ENCODE measurements around the gene PCDH12.
"Not testable (repeated sequence)": the region's sequence is repeated elsewhere in the genome, so short reads cannot be mapped to it uniquely, and the experiment has no call there.

The PCDH12 gene

DNA sequence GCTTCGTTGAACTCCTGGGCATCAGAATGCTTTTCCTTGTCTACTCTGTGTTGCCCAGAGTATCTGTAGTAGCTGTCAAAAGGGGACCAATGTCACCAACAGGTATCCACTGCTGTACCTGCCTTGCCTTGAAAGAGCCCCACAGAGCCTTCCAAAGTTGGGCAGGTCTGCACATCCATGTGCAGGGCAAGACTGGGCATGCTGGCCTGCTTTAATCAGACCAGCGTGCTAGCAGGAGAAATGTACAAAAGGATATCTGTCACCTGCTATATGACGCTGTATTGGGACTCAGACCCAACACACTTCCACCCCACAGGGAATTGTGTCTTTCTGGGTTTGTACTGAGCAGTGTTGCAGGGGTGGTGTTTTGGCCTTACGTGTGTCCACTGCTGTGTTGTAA, 22.5 kb downstream of the PCDH12 start:
- no peak for DNase-seq

GRCh38 chr5:141934099-141934844, 23.7 kb downstream of the PCDH12 start:
- no peak for DNase-seq

- no peak for DNase-seq
Measured at GRCh38 chr5:141933151-141933550, 24.9 kb downstream of the PCDH12 start.

DNA sequence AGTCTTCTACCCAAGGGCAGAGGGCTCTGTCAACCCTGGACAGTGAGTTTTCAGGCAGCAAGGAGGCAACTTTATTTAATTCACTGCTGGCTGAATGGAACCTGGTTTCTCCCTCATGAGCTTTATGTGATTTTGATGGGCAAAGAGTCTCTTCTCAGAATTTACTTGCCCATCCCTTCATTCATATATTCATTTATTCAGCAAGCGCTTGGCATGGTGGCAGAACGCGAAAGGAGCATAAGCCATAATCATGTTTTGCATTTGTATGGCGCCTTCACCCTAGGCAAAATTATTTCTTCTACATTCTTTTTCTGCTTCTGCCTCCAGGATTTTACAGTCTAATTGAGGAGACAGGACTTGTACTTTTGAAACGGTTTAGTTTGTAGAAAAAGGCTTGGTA, 26.3 kb downstream of the PCDH12 start:
- DNase-seq = no peak

GRCh38 chr5:141929398-141930058, 28.5 kb downstream of the PCDH12 start:
- no peak for DNase-seq

DNA sequence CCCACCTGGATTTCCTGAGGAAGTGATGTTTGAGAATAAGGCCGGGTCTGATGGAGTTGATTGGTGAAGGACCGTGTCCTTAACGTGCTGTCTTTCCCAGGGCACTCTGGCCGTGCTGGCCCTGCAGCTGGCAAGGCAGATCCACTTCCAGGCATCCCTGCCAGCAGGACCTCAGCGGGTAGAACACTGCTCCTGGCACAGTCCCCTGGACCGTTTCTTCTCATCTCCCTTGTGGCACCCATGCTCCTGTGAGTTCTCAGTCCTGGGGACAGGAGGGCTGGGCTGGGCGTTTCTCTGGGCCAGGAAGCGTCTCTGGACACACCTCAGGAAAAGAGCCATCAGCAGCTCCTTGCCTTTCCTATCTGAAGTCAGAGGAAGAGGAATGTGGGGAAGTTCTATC, 30.0 kb downstream of the PCDH12 start:
- DNase-seq = no peak

- DNase-seq = no peak
Measured at GRCh38 chr5:141926434-141926833, 31.6 kb downstream of the PCDH12 start.

GRCh38 chr5:141923448-141924313, 34.3 kb downstream of the PCDH12 start, which contains the start of gene DELE1:
Gene DELE1, plus strand, starts transcription at chr5:141923871. Its CDS starts 71 bp downstream, at chr5:141923942.
- peak; percentile 97 for DNase-seq

DNA sequence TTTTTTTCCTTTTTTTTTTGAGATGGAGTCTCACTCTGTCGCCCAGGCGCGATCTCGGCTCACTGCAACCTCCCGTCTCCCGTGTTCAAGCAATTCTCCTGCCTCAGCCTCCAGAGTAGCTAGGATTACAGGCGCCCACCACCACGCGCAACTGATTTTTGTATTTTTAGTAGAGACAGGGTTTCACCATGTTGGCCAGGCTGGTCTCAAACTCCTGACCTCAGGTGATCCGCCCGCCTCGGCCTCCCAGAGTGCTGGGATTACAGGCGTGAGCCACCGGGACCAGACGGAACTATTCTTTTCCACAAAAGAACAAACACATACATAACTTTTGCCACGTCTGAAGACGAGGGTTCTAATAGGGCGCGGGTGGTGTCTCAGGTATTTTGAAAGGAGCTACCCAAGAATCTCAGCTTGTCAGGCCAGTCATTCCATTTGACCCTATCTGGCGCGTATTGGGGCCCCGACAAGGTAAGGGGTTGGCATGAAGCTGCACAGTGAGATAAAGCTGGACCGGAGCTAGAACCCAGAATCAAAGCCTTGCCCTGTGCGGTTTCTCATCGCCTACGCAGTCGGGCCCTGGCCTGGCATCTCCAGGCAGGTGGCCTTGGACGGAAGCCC, 35.1 kb downstream of the PCDH12 start:
- DNase-seq = not testable (repeated sequence)

DNA sequence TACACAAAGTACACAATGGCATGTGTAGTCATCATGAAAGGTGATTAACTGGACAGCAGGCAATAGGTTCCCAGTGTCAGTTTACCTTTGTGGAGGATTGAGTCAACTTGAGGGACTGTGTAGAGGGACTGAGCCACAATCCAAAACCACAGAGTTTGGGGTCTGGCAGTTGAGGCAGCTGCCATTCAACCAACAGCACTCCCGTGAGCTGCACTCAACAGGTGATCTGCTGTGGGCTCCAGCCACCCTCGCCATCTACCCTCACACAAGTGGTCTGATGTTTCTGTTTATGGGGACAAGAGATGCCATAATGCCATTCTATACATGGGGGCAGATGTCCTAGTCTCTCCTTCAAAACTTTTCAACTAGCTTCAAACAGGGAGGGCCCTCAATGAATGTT, 37.2 kb downstream of the PCDH12 start:
- no peak for DNase-seq

DNA sequence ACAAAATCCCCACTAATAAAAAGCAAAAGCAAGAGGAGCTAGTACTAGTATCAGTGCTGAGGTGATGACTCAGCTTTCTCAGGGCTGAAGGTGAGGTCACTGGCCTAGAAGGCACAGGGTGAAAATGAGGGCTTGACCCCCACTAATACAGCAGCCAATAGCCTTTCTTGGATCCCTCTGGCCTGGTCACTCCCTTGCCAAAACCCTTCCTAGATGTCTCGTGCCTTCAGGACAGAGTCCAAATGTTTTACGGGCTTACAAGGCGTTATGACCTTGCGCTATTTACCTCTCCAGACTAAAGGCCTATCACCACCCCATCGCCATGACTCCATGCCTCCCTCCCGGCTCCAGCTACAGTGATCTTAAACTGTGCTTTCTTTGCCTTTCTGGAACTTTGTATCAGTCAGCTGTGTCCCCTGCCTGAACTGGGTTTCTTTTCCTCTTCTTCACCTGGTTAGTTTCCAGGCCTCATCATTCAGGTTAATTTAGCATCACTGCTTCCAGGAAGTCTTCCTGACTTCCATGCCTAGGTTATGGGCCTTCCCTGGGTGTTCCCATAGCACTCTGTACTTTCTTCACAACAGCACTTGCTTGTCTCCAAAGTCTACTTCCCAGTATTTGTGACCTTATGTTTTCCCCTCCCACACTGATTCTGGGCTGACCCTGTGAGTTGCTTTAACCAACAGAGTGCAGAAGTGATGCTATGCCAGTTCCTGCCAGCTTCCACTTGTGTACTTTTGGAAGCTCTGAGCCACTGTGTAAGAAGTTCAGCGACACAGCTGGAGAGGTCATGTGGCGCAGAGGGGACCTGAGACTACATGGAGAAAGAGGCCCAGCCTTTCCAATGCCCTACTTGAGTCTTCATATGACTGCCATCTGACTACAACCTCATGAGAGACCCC, 38.5 kb downstream of the PCDH12 start:
- DNase-seq = no peak

DNA sequence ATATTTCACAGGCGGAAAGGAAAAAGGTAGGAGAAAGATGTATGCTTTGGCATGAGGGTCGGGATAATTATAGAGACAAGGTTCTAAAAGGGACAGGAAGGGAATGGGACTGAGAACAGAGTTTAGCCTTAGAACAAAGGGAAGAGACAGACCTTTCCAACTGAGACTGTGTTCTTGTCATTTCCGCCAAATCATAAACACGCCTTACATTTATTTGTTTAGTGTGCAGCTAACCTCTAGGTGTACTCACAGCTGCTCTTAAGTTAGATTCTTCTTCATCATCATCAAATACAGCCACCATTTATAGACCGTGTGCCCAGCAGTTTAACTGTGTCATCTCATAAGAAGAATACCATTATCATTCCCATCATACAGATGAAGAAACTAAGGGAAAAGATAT, 40.2 kb downstream of the PCDH12 start:
- no peak for DNase-seq

DNA sequence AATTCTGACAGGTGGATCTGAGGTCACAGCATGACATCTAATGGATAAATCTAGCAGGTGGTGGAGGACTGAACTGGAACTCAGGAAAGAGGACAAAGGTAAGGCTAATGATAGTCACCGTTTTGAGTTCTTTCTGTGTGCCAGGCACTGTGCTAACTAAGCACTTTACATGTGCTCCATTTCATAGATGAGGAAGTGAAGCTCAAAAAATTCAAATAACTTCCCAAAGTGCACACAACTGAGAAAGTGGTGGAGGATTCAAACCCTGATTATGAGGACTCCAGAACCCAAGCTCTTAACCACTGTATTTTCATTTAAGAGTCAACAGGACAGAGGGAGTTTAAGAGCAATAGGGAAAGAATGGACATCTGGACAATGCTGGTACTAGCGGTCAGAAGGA, 41.5 kb downstream of the PCDH12 start:
- no peak for DNase-seq

GRCh38 chr5:141915881-141916336, 42.1 kb downstream of the PCDH12 start:
- DNase-seq = no peak

GRCh38 chr5:141914797-141915196, 43.2 kb downstream of the PCDH12 start:
- no peak for DNase-seq

DNA sequence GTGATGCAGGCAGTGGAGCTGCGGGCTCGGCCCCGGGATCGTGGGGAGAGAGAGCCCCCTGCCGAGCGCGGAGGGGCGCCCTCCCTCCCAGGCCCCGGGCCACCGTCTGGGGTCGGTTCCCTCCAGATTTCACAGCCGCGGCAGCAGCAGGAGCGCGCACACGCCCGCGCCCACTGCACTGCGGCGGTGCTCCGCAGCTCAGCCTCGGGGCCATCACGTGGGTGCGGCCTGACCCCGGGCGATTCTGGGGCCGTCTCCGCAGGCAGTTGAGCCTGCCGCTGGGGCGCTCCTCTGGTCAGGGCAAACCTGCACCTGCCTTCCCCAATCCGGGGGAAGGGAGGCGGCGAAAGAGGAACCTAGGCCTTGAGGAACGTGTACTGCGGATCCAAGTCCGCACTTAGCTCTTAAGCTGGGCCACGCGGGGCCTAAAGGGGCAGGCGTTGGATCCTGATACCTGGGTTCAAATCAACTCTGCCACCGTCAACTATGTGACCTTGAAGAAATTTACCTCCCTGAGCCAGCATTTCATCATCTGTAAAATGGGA, 43.7 kb downstream of the PCDH12 start:
- peak; percentile 87 for DNase-seq

- DNase-seq = no peak
Measured at GRCh38 chr5:141913560-141914198, 44.3 kb downstream of the PCDH12 start.

DNA sequence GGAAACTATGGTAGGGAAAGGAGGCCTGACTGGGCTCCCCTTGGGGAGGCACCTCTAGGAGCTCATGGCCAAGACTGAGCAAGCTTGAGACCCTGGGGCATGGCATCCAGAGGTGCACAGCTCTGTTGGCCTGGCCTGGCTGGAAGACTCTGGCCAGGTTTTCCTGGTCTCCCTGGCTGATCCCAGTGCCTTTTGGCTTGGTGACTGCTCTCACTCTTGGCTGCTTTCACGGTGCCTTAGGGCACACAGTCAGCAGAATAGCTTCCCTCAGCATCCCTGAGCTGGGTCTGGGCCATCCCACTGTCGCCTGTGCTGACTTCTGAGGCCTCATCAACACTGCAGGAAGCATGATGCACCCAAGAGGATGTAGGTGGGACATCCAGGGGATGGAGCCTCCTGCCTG, 47.7 kb downstream of the PCDH12 start:
- no peak for DNase-seq

GRCh38 chr5:141909212-141909611, 48.8 kb downstream of the PCDH12 start:
- no peak for DNase-seq

- DNase-seq = no peak
Measured at GRCh38 chr5:141908796-141909195, 49.2 kb downstream of the PCDH12 start.

DNA sequence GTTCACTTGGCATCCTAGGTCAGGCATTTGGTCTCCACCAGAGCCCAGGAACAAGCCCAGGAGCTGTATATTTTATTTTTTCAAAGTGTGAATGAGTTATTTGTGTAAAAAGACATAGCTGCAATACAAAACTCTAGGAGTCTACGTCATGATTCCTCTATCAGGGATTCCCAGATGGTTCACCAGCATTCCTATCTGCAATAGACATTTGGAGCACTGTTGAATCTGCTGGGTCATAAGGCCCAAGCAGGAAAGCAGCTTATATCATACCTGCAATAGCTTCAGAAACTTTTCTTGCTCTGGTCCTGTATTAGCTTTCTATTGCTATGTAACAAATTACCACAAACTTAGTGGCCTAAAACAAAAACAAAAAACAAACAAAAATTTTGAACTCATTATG, 51.0 kb downstream of the PCDH12 start:
- DNase-seq = no peak
